IPS DF 4.7 (cell line): ENCODE data around the gene CDA.

Experiments used
- DNase-seq: peaks from one replicate; pipeline ENCODE4 v3.0.0-alpha.2; 2013; ENCODE audit warnings: low spot score; ENCODE audit errors: extremely low read depth

Gene CDA

GRCh38 chr1:20588634-20589225, at the start of gene CDA:
Gene CDA, plus strand, starts transcription at chr1:20589097. Its CDS starts 33 bp downstream, at chr1:20589130.
- DNase-seq: no peak

GRCh38 chr1:20540281-20540680, 48.6 kb upstream of the CDA start:
- no peak for DNase-seq

GRCh38 chr1:20546637-20547036, 42.3 kb upstream of the CDA start:
- DNase-seq: no peak

GRCh38 chr1:20551161-20551560, 37.7 kb upstream of the CDA start:
- no peak for DNase-seq

- no peak for DNase-seq
Measured at GRCh38 chr1:20551945-20552727, 36.8 kb upstream of the CDA start, which contains the start of gene FAM43B. Gene FAM43B, plus strand, starts transcription at chr1:20552573. Its CDS starts 401 bp downstream, at chr1:20552974.

- DNase-seq: no peak
Measured at GRCh38 chr1:20552728-20553445, 36.0 kb upstream of the CDA start.

GRCh38 chr1:20555025-20555757, 33.7 kb upstream of the CDA start:
- DNase-seq: no peak

GRCh38 chr1:20555758-20556120, 33.2 kb upstream of the CDA start:
- DNase-seq: no peak

- no peak for DNase-seq
Measured at GRCh38 chr1:20558191-20558590, 30.7 kb upstream of the CDA start.

- DNase-seq: no peak
Measured at GRCh38 chr1:20560966-20561365, 27.9 kb upstream of the CDA start.

GRCh38 chr1:20565234-20565633, 23.7 kb upstream of the CDA start:
- DNase-seq: no peak

- DNase-seq: no peak
Measured at GRCh38 chr1:20569523-20570098, 19.3 kb upstream of the CDA start.

- no peak for DNase-seq
Measured at GRCh38 chr1:20571427-20571826, 17.5 kb upstream of the CDA start.

GRCh38 chr1:20573987-20574386, 14.9 kb upstream of the CDA start:
- DNase-seq: no peak

GRCh38 chr1:20574686-20575540, 14.0 kb upstream of the CDA start:
- no peak for DNase-seq

GRCh38 chr1:20575541-20576336, 13.2 kb upstream of the CDA start:
- DNase-seq: no peak

- DNase-seq: no peak
Measured at GRCh38 chr1:20578062-20578461, 10.8 kb upstream of the CDA start.

- no peak for DNase-seq
Measured at GRCh38 chr1:20578721-20579395, 10.0 kb upstream of the CDA start.

- no peak for DNase-seq
Measured at GRCh38 chr1:20584890-20585289, 4.0 kb upstream of the CDA start.
